Glomerular visceral epithelial cell (primary cell): Measurements from ENCODE around the gene GAS7.

ENCODE experiments used
- DNase-seq: peaks from one replicate; pipeline ENCODE4 v3.0.0-alpha.2; 2016; ENCODE audit errors: extremely low spot score

The GAS7 gene

GRCh38 chr17:9981344-9981915 is 217.0 kb downstream of the GAS7 start:
- no peak for DNase-seq

GRCh38 chr17:9979463-9979995 is 218.9 kb downstream of the GAS7 start:
- no peak for DNase-seq

DNA sequence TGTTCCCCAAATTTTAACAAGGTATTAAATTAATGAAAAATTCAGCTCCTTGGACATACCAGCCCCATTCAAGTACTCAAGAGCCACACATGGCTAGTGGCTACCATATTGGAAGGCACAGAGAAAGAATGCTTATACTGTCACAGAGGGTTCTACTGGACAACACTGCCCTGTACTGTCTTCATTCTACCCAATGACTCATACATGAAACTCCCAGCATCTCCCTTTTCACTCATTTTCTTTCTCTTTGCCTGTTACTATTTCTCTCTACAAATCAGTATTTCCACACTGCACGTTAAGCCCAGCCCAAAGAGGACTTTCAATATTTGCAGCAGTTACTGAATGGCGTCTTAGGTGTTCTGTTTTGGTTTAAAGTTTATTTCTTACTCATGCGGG is 221.2 kb downstream of the GAS7 start:
- no peak for DNase-seq

DNA sequence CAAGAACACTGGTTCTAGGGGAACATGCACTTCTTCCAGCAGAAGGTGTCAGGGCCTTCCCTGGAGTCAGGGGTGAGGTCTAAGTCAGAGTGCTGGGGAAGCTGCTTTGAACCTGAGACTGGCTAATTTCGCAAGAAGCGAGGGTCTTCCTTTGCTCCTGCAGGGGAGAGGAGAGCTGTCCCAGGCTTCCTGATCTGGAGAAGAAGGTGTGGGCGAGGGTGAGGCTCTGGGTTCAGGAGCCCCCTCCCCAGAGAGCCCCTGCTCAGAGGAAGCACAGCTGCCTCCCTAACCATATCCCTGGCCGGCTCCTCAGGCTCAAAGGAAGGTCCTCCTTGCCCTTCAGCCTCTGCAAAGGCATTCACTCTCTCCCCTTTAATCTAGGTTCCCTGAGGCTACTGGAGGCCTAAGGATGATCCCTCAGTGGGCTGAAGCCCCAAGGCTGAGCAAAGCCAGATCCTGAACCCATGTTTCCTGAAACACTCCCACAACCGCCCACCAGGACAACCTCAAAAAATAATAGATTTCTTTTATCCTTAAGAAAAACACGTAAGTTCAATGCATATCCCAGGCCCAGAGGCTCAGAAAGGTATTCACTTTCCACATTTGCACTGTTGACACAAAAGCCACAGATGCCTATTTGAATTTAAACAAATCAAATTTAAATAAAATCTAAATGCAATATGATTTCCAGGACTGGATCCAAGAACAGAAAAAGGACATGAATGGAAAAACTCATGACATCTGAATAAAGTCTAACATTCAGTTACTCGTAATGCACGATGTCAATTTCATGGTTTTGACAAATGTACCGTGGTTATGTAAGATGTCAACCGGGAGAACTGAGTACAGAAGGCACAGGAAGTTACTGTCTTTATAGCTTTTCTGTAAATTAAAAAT is 221.9 kb downstream of the GAS7 start:
- DNase-seq = no peak

- DNase-seq = no peak
Observed at GRCh38 chr17:9974448-9975381, 223.7 kb downstream of the GAS7 start.

DNA sequence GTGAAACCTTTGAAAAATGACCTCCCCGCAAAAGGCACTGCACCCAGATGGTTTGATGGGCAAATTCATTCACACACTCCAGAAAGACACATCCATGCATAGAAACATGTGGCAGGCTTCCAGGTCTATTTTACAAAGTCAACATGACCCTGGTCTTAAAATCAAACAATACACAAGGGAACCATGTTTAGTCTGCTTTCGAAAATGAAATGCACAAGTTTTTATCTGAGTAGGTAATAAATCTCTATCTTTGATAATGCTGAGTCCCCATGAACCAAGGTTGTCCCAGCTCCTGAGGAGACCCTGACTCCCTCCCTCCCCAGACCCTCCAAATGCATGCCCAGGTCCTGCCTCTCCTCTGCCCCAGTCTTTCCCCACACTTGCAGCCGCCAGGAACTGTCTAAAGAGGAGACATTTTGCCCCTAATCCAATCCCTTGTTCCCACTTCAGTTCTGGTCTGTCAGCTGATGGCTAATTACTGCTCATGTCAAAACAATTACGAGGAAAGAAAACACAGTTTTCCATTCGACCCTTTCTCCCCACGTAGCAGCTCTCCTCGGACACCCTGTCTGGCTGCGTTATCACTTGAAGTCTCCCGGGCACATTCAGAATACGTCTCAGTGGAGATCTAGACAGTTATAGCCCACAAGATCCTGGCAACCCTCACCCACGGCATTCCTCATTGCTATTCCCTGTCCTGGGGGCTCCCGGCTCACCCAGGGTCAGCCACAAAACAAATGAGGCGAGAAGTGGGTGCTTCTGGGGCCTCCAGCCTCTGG is 224.5 kb downstream of the GAS7 start:
- no peak for DNase-seq

DNA sequence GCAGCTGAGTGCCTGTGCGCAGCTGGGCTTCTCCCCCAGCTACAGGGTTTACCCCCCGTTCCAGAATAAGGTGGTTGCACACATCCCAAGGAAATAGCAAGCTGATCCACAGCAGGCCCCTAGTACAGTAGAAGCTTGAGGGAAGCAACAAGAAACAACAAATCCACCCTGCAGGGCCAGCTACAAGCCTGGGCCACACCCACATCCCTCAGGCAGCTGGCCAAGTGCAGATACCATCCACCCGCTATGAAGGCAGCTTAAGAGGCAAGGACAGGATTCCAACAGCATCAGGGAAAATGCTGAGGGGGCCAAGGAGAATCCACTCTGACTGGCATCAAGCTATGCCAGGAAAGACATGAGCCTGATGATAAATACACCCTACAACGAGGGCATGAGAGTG is 226.4 kb downstream of the GAS7 start:
- no peak for DNase-seq

GRCh38 chr17:9969301-9969935 is 229.0 kb downstream of the GAS7 start:
- no peak for DNase-seq

DNA sequence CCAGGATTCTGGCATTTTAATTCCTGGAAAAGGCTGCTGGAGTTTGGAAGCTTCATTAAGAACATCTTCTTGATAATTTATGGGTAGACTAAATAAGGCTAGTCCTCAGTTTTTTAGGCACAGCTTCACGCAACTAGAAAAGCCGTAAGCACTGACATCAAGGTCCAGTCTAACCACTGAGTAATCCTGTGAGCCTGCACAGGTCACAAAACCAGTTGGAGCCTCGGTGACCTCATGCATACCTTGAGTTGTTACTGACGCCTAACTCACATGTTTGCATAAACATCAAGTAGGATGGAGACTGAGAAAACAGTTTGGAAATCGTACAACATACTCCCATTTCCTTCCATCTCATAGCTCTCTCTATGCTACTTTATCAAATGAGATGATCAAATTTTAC is 229.5 kb downstream of the GAS7 start:
- no peak for DNase-seq

- DNase-seq = no peak
Observed at GRCh38 chr17:9968008-9968407, 230.4 kb downstream of the GAS7 start.

DNA sequence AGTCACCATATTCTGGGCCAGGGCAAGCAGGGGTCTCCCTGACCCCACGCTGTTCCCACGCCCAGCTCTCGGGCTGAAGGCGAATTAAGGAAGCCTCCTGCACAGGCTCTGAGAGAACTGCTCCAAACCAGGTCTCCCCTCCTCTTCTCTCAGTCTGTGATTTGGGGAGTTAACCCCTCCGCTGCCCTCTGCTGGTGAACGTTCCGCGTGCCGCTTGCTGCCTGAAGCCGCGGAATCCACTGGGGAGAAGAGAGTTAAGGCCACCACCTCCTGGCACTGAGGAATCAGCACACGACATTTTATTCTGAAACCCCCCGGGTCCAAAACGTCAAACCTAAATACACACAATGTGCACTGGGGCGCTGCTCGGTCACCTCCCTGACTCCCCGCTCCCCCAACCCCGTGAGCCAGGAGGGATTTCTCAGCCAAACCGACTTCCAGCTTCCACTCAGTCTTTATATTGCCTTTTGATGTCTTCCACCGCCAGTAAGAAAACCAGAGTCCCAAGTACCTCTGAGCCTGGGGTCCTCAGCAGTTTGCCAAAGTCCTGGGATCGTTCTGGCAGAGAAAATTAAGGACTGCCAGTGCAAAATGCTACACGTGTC is 238.9 kb downstream of the GAS7 start:
- peak; percentile 29 for DNase-seq

DNA sequence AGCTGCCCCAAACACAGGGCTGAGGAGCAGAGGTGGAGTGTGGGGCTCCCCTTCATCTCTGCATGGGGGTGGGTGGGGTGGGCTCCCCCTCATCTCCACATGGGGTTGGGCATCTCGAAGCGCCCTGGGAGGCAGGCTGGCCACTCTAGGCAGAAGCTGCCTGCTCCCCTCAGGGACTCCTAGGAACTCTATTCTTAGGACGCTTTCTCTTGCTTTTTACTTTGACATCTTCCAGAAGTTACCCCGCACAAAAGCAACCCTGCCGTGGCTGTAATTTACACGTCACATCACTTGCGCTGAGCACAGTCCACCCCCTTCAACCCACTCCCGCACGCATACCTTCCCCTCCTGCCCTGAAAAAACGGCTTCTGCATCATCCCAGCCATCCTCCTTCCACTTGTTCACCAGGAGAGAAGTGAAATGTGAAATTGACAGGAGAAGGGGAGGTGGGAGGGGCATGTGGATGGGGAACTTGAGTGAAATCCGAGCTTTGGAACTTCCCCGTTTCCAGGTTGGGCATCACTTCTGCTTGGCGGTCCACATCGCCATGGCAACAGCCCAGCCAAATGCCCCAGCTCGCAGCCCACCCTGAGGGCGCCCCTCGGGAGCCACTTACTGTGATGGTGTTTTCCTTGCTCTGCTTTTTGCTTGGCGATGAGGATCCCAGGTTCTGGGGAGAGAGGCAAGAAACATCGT is 239.7 kb downstream of the GAS7 start:
- no peak for DNase-seq

DNA sequence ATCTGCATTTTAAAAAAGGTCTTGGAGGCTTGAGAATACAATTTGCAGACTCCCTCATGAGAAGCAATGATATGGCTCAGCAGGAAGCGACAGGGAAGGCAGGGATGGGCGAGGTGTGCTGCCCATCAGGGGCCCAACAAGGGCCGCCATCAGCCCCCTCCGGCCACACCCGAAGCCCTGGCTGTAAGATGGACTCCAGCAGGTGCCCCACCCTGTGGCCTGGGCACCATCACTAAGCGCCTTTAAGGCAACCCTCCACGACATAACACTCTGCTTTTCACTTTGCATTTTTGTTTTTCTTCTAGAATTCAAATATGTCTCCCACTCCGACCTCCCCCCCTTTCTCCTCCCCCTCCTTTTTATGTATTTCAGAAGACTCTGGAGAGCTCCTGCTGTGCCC is 241.2 kb downstream of the GAS7 start:
- DNase-seq = no peak

GRCh38 chr17:9956474-9957131 is 241.8 kb downstream of the GAS7 start:
- DNase-seq = no peak

- no peak for DNase-seq
Observed at GRCh38 chr17:9953492-9953891, 244.9 kb downstream of the GAS7 start.

DNA sequence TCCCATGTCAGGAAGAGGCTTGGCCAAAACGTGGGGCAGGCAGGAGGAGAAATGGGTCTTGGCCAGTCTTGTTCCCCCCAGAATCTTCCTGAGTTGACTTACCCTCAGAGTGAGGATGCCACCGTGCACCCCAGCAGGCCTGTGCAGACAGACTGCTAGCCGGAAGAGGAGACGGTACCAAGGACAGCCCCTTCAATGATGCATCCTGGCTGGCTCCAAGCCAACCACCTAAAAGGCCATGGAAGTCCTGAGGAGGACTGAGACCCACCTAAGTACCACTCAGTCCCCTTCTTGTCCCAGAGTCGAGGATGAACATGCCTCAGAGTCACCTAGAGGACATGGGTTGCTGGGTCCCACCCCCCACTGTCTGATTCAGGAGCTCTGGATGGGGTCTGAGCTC is 246.6 kb downstream of the GAS7 start:
- DNase-seq = no peak

DNA sequence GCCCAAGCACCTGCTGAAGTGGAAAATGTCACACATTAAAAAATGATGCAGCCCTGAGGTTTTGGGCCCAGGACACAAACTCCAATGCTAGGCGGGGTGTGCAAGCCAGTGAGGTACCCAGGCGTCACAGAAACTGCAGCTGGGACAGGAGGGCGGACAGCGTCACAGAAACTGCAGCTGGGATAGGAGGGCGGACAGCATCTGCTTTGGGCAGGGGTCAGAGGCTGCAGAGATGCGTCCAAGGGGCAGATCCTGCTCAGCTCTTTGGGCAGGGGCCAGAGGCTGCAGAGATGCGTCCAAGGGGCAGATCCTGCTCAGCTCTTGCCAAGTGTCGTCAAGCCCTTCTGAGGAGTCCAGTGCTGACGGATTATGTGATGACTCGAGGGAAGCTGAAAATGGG is 249.5 kb downstream of the GAS7 start:
- DNase-seq = no peak

DNA sequence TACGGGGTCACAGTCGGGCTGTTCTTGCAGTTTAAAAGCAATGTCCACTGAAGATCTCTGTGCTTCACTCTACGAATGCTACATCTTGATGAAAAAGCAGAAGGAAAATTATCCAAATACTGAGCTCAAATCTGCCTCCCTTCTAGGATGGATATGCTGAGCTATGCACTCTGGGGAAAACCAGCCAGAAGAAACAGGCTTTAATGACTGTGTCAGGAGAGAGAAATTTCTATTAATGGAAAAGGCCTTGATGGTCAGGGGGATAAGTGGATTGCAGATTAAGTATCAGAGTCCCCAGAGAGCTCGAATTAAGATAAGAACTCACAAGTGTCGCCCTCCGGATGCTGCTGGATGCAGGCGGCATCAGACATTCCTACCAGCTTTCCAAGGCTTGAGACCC is 253.7 kb downstream of the GAS7 start:
- DNase-seq = no peak

DNA sequence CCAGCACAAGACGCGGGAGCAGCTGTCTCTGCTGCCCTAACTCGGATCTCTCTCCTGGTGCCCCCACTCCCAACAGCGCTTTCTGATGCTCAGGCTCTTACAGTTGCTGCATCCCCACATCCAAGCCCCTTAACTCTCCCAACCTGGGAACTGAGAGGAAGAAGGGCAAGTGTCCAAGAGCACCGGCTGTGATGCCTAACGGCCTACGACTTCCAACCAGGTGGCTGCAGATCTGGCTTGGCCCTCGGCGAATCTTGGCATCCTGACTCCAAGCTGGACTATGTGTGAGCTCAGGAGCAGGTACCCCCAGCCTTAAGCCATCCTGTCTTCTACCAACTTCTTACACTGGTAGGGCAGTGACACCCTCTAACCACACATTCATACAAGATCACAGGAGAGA is 255.1 kb downstream of the GAS7 start:
- no peak for DNase-seq
